HG02870 (cell line): ENCODE measurements around the gene SH3D19.
"Not testable (repeated sequence)": the region's sequence is repeated elsewhere in the genome, so short reads cannot be mapped to it uniquely, and the experiment has no call there.

Experiments used
- ATAC-seq: cut with Tn5 transposase; IDR thresholded peaks from one replicate; pipeline ENCODE4 v1.9.1; 2021; ENCODE audit warnings: mild to moderate bottlenecking, moderate library complexity; ENCODE audit not compliant: unreplicated experiment

Gene SH3D19

DNA sequence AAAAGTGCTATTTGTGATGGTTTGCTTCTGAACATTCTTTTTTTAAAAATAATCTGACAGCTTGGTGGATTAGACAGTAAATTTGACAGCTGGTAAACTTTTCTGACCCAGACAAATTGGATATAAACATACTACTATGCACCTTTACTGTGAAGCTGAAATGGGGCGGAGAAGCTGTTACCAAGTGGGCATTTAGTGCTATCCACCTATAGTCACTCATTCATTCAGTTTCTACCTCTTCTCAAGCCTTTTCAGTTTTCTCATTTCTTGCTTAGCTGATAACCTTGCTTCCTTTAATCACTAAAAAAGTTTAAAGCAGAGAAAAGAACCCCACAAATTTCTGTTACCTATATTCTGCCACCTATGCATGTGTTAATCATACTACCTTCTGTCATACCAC is 220.8 kb downstream of the SH3D19 start:
- no peak for ATAC-seq

DNA sequence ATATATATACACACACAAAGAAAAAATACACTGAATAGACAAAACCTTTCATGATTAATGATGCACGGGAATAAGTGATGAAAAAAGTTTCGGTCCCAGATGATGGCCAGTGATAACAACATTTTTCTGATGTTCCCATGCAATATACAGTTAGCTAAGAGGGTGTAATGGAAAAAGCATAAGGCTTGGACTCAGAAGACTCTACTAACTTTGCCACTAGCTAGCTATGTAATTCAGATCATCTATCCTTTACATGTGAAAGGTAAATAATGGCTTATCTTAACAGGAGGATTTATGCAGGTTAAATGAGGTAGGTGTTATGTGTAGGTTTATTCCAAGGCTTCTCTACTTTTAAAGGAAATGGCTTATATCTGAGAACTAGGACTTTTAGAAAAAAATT is 221.6 kb downstream of the SH3D19 start:
- ATAC-seq, result no peak

DNA sequence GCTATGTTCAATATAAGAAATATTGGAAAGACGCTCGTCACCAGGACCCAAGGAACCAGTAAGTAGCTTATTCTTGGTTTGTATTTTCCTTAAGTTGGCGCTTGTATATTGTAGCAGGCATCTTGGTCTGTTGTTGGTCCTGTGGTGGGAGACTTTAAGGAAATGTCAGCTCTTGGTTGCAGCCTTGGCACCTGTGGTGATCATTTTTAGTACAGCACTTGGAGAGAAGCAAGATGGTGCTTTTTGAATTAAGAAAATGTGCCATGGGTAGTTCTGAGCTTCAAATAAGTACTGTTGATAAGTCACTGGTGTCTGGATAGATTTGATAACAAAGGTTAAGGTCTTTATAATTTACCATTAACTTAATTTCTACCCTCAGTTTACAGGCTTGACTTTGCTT is 224.9 kb downstream of the SH3D19 start:
- ATAC-seq, result no peak

DNA sequence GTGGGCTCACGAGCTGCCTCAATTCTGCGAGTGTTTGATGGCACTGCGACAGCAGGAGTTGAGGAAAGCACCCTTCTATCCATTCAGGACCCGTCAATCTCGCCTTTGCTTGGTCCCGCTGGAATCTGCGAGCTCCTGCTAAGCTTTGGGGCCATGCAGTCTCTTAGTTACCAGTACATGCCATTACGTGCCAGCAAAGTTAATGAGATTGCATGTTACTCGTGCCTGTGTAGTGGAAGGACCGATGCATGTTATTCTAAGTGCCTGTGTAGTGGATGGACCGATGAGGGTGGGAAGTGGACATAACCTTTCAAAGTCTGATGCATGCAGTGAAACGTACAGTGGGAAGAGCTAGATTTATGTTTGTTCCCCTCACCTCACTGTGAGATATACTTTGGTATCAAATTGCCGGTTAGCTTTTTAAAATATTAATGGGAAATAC is 225.4 kb downstream of the SH3D19 start:
- ATAC-seq, result no peak

DNA sequence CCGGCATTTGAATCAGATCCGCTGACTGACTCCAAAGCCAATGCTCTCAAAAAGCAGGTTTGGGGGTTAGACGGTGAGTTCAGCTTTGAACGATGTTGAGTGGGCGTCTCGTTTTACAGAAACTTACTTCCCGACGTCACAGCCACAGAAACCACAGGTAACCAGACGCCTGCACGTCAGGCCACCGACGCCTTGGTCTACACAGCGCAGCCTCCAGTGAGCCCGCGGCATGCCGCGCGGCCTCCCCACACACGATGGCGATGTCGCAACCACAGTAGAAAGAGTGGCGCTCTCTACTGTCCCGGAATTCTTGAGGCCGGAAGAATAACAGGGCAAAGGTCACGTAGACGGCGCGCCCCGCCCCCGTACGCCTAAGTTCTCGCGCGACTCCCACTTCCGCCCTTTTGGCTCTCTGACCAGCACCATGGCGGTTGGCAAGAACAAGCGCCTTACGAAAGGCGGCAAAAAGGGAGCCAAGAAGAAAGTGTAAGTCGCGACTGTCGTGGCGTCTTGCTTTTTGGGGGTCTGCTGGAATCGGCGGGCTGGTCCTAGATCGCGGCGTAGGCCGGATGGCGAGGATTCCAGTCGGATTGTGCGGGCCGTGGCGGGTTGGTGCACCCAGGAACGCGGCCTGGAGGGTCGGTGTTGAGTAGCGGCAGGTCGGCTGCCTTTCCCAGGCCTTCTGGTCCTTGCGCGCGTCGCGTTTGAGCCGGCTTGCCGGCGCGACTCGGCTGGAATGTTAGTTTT is 226.0 kb downstream of the SH3D19 start, which contains the start of gene RPS3A:
Gene RPS3A (plus strand): TSS at position 400 of the 747 bp plus-strand sequence. CDS start 25 bp downstream, at position 425.
- peak; percentile 93 for ATAC-seq

DNA sequence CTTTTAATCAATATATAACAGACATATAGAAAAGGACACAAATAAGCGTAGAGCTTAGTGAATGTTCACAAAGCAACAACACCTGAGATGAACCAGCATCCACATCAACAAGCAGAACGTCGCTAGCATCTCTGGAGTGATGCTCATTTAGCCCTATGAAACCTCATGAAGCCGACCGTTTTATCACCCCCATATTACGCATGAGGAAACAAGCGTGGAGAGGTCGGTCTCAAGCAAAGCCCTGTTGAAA is 226.5 kb downstream of the SH3D19 start:
- ATAC-seq, result no peak

DNA sequence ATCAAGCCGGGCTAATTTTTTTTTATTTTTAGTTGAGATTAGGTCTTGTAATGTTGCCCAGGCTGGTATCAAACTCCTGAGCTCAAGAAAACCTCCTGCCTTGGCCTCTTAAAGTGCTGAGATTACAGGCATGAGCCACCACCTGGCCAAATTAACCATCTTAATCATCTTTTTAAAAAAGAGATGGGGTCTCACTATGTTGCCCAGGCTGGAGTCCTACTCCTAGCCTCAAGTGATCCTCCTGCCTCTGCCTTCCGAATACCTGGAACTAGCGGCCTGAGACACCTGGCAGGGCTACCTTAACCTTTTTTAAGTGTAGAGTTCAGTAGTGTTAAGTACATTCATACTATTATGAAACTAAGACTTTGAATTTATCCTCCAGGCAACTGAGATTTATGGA is 227.6 kb downstream of the SH3D19 start:
- no peak for ATAC-seq

DNA sequence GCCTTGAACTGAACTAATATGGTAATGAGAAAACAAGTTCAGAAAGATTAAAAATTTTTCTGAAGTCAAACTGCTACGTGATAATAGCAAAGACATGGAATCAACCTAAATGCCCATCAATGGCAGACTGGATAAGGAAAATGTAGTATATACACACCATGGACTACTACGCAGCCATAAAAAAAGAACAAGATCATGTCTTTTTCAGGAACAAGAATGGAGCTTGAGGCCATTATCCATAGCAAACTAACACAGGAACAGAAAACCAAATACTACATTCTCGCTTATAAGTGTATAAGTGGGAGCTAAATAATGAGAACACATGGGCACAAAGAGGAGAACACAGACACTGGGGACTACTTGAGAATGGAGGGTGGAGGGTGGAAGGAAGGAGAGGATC is 230.3 kb downstream of the SH3D19 start:
- ATAC-seq, result no peak

DNA sequence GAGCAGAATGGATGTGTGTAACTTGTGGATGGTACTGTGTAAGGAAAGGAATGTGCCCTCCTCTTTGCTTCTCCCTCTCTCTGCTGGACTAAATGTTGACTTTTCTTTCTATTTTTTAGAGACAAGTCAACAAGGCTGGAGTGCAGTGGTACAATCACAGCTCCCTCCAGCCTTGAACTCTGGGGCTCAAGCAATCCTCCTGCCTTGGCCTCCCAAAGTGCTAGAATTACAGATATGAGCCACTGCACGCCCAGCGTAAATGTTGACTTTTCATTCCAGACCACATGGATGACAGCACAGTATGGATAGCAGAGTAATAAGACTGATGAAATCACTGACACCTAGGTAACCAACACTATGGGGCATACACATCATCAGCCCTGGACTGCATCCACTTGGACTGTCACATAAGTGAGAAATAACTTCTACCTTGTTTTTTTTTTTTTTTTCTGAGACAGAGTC is 231.1 kb downstream of the SH3D19 start:
- ATAC-seq, result no peak

DNA sequence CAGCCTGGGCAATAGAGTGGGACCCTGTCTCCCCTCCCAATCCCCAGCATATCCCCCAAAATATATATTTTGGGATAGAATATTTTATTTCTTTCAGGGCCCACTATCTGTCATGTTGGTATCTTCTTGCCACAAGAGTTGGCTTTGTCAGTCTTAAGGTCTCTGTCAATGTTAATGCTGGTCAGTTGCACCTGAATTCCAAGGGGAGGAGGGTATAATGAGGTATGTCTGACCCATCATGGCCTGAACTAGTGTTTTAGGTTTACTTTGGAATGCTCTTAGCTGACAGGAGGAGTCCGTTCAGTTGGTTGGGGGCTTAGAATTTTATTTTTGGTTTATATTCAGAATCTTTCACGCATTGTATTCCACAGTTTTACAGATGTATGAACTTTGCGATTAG is 232.2 kb downstream of the SH3D19 start:
- no peak for ATAC-seq

DNA sequence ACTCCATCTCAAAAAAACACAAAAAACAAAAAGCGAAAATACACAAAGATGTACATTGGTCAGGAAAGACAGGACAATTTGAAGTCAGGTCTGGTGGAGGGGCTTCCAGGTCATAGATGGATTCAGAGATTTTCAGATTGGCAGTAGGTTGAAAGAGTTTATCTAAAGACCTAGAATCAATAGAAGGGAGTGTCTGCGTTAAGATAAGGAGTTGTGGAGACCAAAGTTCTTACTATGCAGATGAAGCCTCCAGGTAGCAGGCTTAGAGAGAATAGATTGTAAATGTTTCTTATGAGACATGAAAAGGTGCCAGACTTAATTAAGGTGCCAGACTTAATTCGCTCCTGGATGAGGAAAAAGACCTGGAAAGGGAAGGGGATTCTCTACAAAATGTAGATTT is 232.9 kb downstream of the SH3D19 start:
- ATAC-seq, result no peak

DNA sequence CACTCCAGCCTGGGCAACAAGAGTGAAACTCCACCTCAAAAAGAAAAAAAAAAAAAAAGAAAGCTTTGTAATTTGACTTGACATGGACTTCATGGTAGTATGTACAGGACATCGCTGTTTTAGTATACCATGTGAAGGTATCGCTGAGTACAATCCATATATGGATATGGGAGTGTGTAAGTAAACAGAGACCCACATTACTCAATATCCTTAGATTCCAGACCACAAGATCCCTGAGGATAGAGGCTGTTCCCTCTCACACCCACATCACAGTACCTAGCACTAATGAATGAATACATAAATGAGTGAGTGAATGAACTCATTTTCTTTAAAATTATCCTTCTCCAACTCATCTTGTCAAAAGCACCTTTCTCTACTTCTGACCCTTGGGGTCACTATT is 234.4 kb downstream of the SH3D19 start:
- no peak for ATAC-seq

DNA sequence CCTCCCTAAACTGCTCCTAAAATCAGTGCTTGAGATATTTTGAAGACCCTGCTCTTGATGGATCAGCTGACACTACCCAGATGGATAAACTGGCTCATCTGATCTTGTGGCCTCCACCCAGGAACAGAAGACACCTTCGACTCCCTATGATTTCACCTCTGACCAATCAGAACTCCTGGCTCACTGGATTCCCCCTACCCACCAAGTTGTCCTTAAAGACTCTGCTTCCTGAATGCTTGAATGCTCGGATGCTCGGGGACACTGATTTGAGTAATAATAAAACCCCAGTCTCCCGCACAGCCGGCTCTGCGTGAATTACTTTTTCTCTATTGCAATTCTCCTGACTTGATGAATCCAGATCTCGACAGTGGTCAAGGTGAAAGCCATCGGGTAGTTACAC is 237.9 kb downstream of the SH3D19 start:
- ATAC-seq, result no peak

DNA sequence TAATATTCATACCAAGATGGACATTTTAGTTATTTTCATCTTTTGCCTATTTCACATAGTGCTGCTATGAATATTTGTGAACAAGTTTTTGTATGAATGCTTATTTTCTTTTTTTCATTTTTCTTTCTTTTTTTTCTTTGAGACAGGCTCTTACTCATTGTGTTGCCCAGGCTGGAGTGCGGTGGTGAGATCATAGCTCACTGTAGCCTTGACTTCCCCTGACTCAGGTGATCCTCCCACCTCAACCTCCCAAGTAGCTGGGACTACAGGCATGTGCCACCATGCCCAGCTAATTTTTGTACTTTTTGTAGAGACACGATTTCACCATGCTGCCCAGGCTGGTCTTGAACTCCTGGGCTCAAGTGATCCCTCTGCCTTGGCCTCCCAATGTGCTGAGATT is 247.4 kb downstream of the SH3D19 start:
- not testable (repeated sequence) for ATAC-seq

DNA sequence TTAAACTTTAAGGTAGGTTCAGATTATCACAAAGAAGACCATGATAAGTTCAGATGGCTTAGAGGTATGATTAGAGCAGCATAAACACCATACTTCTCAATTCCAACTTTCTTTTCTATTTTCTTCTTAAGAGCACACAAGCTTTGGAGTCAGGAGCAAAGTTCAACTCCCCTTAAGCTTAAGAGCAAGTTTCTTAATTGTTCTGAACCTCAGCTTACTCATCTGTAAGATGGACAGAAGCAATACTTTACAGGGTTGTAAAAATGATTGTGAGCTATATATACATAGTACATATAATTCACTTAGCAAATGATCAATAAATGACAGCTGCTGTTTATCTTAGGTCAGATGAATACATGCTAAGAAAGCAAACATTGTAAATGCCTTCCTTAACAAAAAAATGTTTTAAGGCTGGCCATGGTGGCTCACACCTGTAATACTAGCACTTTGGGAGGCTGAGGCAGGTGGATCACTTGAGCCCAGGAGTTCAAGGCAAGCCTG is 250.9 kb downstream of the SH3D19 start:
- ATAC-seq, result no peak
